ENCODE measurements around the gene PODXL. TPM values are rescaled to one million over a fixed set of nuclear protein-coding genes. Genes with fewer than 3 reads are reported as not detected.
A peak's percentile ranks its signal among the peaks of the same experiment; 100 is the strongest.

PODXL gene
- total and polyA plus RNA-seq, 3 donors from 2014 or later, result 15.4 to 27.3 (median 19.4) TPM

DNA sequence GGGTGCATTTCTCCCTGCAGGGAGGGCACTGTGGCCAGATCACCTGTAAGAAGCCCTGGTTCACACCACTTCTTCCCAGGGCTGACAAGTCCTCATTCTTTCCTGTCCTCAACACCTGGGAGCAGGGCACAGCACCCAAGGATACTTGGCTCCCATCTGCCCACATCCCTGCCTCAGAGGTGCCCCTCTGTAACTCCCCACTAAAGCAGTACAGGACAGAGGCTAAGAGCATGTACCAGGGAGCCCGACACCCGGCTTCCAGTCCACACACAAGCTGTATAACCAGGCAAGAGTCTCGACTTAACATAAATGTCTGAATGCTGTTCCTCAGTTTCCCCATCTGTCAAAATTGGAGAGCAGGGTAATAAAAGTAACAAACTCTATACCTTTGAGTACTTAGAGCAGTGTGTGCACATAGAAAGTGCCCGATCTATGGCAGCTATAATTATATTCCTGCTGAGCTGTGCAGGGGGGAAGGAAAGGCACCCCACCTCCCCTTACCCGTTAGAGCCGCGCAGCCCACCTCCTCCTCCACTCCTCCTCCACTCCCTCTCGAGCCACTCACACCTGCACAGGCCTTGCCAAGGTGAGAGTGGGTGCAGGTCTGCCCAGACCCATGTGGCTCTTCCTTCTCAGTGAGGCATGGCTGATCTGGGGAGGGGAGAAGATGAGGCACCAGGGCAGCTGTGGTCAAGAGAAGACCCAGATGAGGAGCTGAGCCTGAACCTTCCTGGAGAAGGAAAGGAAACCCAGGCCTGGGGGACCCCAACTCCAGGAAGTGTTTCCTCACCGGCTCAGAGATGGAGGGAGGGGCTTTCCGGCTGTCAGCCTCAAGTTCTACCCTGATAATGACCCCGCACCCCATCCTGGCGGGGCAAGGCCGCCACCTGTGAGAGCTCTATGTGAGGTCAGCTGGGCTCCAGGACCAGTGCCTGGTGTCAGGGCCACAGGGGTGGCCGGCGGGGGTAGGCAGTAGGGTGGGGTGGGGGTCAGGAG is 22.6 kb downstream of the PODXL start:
- H3K4me3 ChIP-seq, result no peak overlapping the region
- no peaks in the 10 kb centered on the region for H3K36me3 ChIP-seq (ENCODE audit: low read depth, missing control alignments)
- peak overlapping the region; percentile 77 to 82 for H3K27ac ChIP-seq
- no peaks in the 10 kb centered on the region for H3K27me3 ChIP-seq
- H3K9me3 ChIP-seq, result no peaks in the 10 kb centered on the region
- H3K4me1 ChIP-seq, result peaks cover 7% of the 10 kb centered on the region
- TF ChIP-seq POLR2A (IDR thresholded peaks at IDR 0.05), result no peak
- TF ChIP-seq CTCF (IDR thresholded peaks at IDR 0.05), result no peak
- intact Hi-C loops (cut with DNase I; ENCODE audit: low total_unique reads), result no loop called here
- no peak for DNase-seq
- 87% methylated on average over 13 to 15 of the region's 15 CpGs for WGBS, 2 donors

GRCh38 chr7:131533151-131533559 is 23.3 kb downstream of the PODXL start:
- no peaks in the 10 kb centered on the region for H3K27me3 ChIP-seq
- DNase-seq, result no peak
- peaks cover 8% of the 10 kb centered on the region for H3K4me1 ChIP-seq
- TF ChIP-seq CTCF (IDR thresholded peaks at IDR 0.05) (no peak), POLR2A (IDR thresholded peaks at IDR 0.05) (no peak)
- peak overlapping the region; percentile 77 to 82 for H3K27ac ChIP-seq
- H3K4me3 ChIP-seq, result no peak overlapping the region
- intact Hi-C loops (cut with DNase I; ENCODE audit: low total_unique reads), result no loop called here
- H3K9me3 ChIP-seq, result no peaks in the 10 kb centered on the region
- H3K36me3 ChIP-seq (ENCODE audit: low read depth, missing control alignments), result no peaks in the 10 kb centered on the region
- WGBS, 2 donors, result 53 to 75% methylated on average over 7 to 9 of the region's 9 CpGs

DNA sequence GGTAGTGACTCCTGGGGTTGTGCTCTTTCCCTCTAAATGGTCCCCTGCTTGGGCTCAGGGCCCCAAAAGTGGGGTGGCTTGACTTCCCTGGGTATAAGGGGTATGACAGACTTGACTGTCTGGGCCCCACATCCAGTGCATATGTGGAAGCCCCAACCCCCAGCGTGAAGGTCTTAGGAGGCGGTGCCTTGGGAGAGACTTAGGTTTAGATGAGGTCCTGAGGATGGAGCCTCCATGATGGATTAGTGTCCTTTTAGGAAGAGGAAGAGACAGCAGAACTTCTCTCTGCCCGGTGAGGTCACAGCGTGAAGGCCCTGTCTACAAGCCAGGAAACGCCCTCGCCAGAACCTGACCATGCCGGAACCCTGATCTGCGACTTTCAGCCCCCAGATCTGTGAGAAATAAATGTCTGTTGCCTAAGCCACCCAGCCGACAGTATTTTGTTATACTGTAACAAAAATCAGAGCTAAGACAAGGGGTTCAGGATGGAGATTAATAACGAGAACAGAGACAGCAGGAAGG is 23.8 kb downstream of the PODXL start:
- H3K4me3 ChIP-seq, result no peak overlapping the region
- WGBS, 2 donors, result 60 to 77% methylated on average over 8 to 10 of the region's 10 CpGs
- TF ChIP-seq CTCF (IDR thresholded peaks at IDR 0.05) (no peak), POLR2A (IDR thresholded peaks at IDR 0.05) (no peak)
- no peaks in the 10 kb centered on the region for H3K36me3 ChIP-seq (ENCODE audit: low read depth, missing control alignments)
- H3K27ac ChIP-seq, result peak overlapping the region; percentile 77 to 82
- intact Hi-C loops (cut with DNase I; ENCODE audit: low total_unique reads), result no loop called here
- no peaks in the 10 kb centered on the region for H3K27me3 ChIP-seq
- peak; percentile 51 for DNase-seq
- peaks cover 11% of the 10 kb centered on the region for H3K4me1 ChIP-seq
- no peaks in the 10 kb centered on the region for H3K9me3 ChIP-seq

- Histone ChIP-seq H3K27me3 (no peaks in the 10 kb centered on the region), H3K9me3 (no peaks in the 10 kb centered on the region), H3K27ac (no peak overlapping the region), H3K36me3 (ENCODE audit: low read depth, missing control alignments) (no peaks in the 10 kb centered on the region), H3K4me3 (no peak overlapping the region), H3K4me1 (peaks cover 11% of the 10 kb centered on the region)
- intact Hi-C loops (cut with DNase I; ENCODE audit: low total_unique reads), result no loop called here
- no peak for DNase-seq
- WGBS, 2 donors, result 91 to 98% methylated on average over 4 to 6 of the region's 6 CpGs
- TF ChIP-seq CTCF (IDR thresholded peaks at IDR 0.05) (no peak), POLR2A (IDR thresholded peaks at IDR 0.05) (no peak)
Observed at GRCh38 chr7:131530137-131530536, 26.3 kb downstream of the PODXL start.

Data from testis (tissue), 3 donors.